Globus pallidus (tissue), 1 donor: ENCODE measurements around the gene PCGF3.
"Not testable (repeated sequence)": the region's sequence is repeated elsewhere in the genome, so short reads cannot be mapped to it uniquely, and the experiment has no call there.

ENCODE experiments used
- DNase-seq: peaks from one replicate; pipeline ENCODE4 v3.0.0-alpha.2; 2015; ENCODE audit warnings: low spot score

The PCGF3 gene

GRCh38 chr4:797066-797465, 91.4 kb downstream of the PCGF3 start:
- no peak for DNase-seq

GRCh38 chr4:801436-802124, 95.9 kb downstream of the PCGF3 start:
- DNase-seq = no peak

- no peak for DNase-seq
These were observed 98.3 kb downstream of the PCGF3 start for GRCh38 chr4:803884-804283.

GRCh38 chr4:804804-805203, 99.2 kb downstream of the PCGF3 start:
- no peak for DNase-seq

GRCh38 chr4:806979-807378, 101.3 kb downstream of the PCGF3 start:
- DNase-seq = not testable (repeated sequence)

- no peak for DNase-seq
These were observed 102.2 kb downstream of the PCGF3 start for GRCh38 chr4:807792-808191.

GRCh38 chr4:808860-809570, 103.4 kb downstream of the PCGF3 start:
- DNase-seq = no peak

GRCh38 chr4:813900-814299, 108.3 kb downstream of the PCGF3 start:
- no peak for DNase-seq

GRCh38 chr4:814312-814850, 108.7 kb downstream of the PCGF3 start:
- DNase-seq = no peak

- no peak for DNase-seq
These were observed 110.0 kb downstream of the PCGF3 start for GRCh38 chr4:815464-816146.

- no peak for DNase-seq
These were observed 112.7 kb downstream of the PCGF3 start for GRCh38 chr4:818106-818921.

GRCh38 chr4:819401-820229, 114.0 kb downstream of the PCGF3 start:
- DNase-seq = no peak
